ENCODE measurements around the gene NAGLU.

GRCh38 chr17:42509409-42509808 lies 26.6 kb upstream of the NAGLU start:
- no peak for TF ChIP-seq EZH2 (IDR thresholded peaks at IDR 0.05; ENCODE audit: insufficient read depth, poor library complexity, severe bottlenecking)
- TF ChIP-seq EZH2phosphoT487 (IDR thresholded peaks at IDR 0.05; ENCODE audit: insufficient read depth, low read depth) = no peak

Measured in GM23248 (cell line).